Activated B cell treated with CpG ODN at 0.5 μM for 24 hours (primary cell): Measurements from ENCODE around the gene STAC2. TPM values are rescaled to one million over a fixed set of nuclear protein-coding genes. Genes with fewer than 3 reads are reported as not detected.

ENCODE experiments used
- ATAC-seq: fragments of 200-7000 bp; cut with Tn5 transposase; one replicate; pipeline ENCODE4 v1.10.0; 2021; ENCODE audit warnings: low read depth, mild to moderate bottlenecking, moderate library complexity
- CTCF ChIA-PET: fragments of 350-600 bp; sonication (Branson Sonifier 250); formaldehyde crosslinking; loops from one replicate; lab custom pipeline; 2021; ENCODE audit warnings: antibody characterized with exemption; lab: Charles Lee
- POLR2A ChIA-PET: fragments of 350-600 bp; sonication (Branson Sonifier 250); formaldehyde crosslinking; loops from one replicate; lab custom pipeline; 2021; ENCODE audit warnings: antibody characterized with exemption; lab: Charles Lee
- DNase-seq: peaks from one replicate; pipeline ENCODE4 v3.0.0; 2022
- H3K27ac Mint-ChIP-seq: one replicate; pipeline ENCODE4 v1.8.0; 2020; ENCODE audit warnings: mixed read lengths
- H3K27me3 Mint-ChIP-seq: one replicate; pipeline ENCODE4 v1.8.0; 2021; ENCODE audit warnings: mixed read lengths
- H3K36me3 Mint-ChIP-seq: one replicate; pipeline ENCODE4 v1.8.0; 2021; ENCODE audit warnings: low read depth, mixed read lengths
- H3K4me1 Mint-ChIP-seq: one replicate; pipeline ENCODE4 v1.8.0; 2021; ENCODE audit warnings: mixed read lengths
- H3K4me3 Mint-ChIP-seq: one replicate; pipeline ENCODE4 v1.8.0; 2020; ENCODE audit warnings: mild to moderate bottlenecking, mixed read lengths
- H3K9me3 Mint-ChIP-seq: one replicate; pipeline ENCODE4 v1.8.0; 2020; ENCODE audit warnings: mixed read lengths
- CTCF ChIP-seq: fragments of 200-600 bp; IDR thresholded peaks from one replicate; pipeline ENCODE4 v1.8.0; 2022; ENCODE audit warnings: antibody characterized with exemption, mild to moderate bottlenecking
- intact Hi-C: fragments of 100-400 bp; cut with micrococcal nuclease; formaldehyde crosslinking; loops from one replicate; pipeline ENCODE4 v1.15.1; 2024
- total RNA-seq: library from RNA; stranded (reverse); gene quantifications from 2 replicates; pipeline ENCODE4 v1.2.3, GENCODE V29; 2022

Gene STAC2
- total RNA-seq, 1 donor from 2014 or later = not detected

GRCh38 chr17:39191750-39192510 is 33.8 kb downstream of the STAC2 start:
- TF ChIP-seq CTCF = no peak
- CTCF ChIA-PET = no interaction called here
- POLR2A ChIA-PET = interaction anchor here (0.9 kb wide), 1 partner anchor 12 kb away, joined by 3 read pairs; no protein-coding TSS in a partner anchor
- H3K27me3 Mint-ChIP-seq = no peaks in the 10 kb centered on the region
- DNase-seq = no peak
- H3K27ac Mint-ChIP-seq = no peak overlapping the region
- no peak for ATAC-seq
- H3K4me1 Mint-ChIP-seq = peaks cover 14% of the 10 kb centered on the region
- no peaks in the 10 kb centered on the region for H3K9me3 Mint-ChIP-seq
- H3K4me3 Mint-ChIP-seq = no peak overlapping the region
- intact Hi-C loops = no loop called here
- peaks cover 4% of the 10 kb centered on the region for H3K36me3 Mint-ChIP-seq

GRCh38 chr17:39187152-39187830 is 38.5 kb downstream of the STAC2 start:
- Mint-ChIP-seq H3K27me3 (no peaks in the 10 kb centered on the region), H3K4me1 (no peaks in the 10 kb centered on the region), H3K9me3 (no peaks in the 10 kb centered on the region), H3K36me3 (peaks cover 8% of the 10 kb centered on the region), H3K4me3 (no peak overlapping the region), H3K27ac (no peak overlapping the region)
- CTCF ChIA-PET = no interaction called here
- TF ChIP-seq CTCF = no peak
- ATAC-seq (no peak), DNase-seq (no peak)
- POLR2A ChIA-PET = interaction anchor here (1.4 kb wide), 1 partner anchor 13 kb away, joined by 6 read pairs; the partner anchor contains the start of gene RPL19
- intact Hi-C loops = no loop called here

GRCh38 chr17:39186481-39187002 is 39.2 kb downstream of the STAC2 start:
- ChIA-PET CTCF (interaction anchor here (0.7 to 1.3 kb wide), 2 partner anchors 22 to 101 kb away, joined by 3 read pairs; no protein-coding TSS in a partner anchor), POLR2A (interaction anchor here (1.4 kb wide), 1 partner anchor 13 kb away, joined by 6 read pairs; the partner anchor contains the start of gene RPL19)
- DNase-seq (no peak), ATAC-seq (no peak)
- Mint-ChIP-seq H3K27ac (no peak overlapping the region), H3K36me3 (peaks cover 8% of the 10 kb centered on the region), H3K9me3 (no peaks in the 10 kb centered on the region), H3K27me3 (no peaks in the 10 kb centered on the region), H3K4me1 (no peaks in the 10 kb centered on the region), H3K4me3 (no peak overlapping the region)
- intact Hi-C loops = no loop called here
- TF ChIP-seq CTCF = no peak

GRCh38 chr17:39183720-39184119 is 42.0 kb downstream of the STAC2 start:
- no peaks in the 10 kb centered on the region for H3K4me1 Mint-ChIP-seq
- TF ChIP-seq CTCF = no peak
- POLR2A ChIA-PET = interaction anchor here (0.7 kb wide), 1 partner anchor 40 kb away, joined by 3 read pairs; no protein-coding TSS in a partner anchor
- CTCF ChIA-PET = interaction anchor here (1.0 kb wide), 1 partner anchor 9 kb away, joined by 4 read pairs; no protein-coding TSS in a partner anchor
- no peak overlapping the region for H3K27ac Mint-ChIP-seq
- intact Hi-C loops = no loop called here
- H3K27me3 Mint-ChIP-seq = no peaks in the 10 kb centered on the region
- H3K9me3 Mint-ChIP-seq = no peaks in the 10 kb centered on the region
- H3K4me3 Mint-ChIP-seq = no peak overlapping the region
- peaks cover 8% of the 10 kb centered on the region for H3K36me3 Mint-ChIP-seq
- DNase-seq (no peak), ATAC-seq (no peak)

GRCh38 chr17:39183045-39183444 is 42.7 kb downstream of the STAC2 start:
- H3K27ac Mint-ChIP-seq = no peak overlapping the region
- no peak overlapping the region for H3K4me3 Mint-ChIP-seq
- POLR2A ChIA-PET = no interaction called here
- CTCF ChIA-PET = interaction anchor here (1.0 to 1.8 kb wide), 2 partner anchors 8 to 200 kb away, joined by 4 to 6 read pairs; no protein-coding TSS in a partner anchor
- peaks cover 4% of the 10 kb centered on the region for H3K36me3 Mint-ChIP-seq
- TF ChIP-seq CTCF = no peak
- no peaks in the 10 kb centered on the region for H3K9me3 Mint-ChIP-seq
- no peak for DNase-seq
- intact Hi-C loops = no loop called here
- H3K27me3 Mint-ChIP-seq = no peaks in the 10 kb centered on the region
- ATAC-seq = no peak
- H3K4me1 Mint-ChIP-seq = no peaks in the 10 kb centered on the region
